KOPT-K1 (cell line): Measurements from ENCODE around the gene ARSB.
"Not testable (repeated sequence)": the region's sequence is repeated elsewhere in the genome, so short reads cannot be mapped to it uniquely, and the experiment has no call there.

Source experiments
- H3K27ac ChIP-seq: fragments of 200-600 bp; sonication (generic); 2 replicates; pipeline ENCODE4 v1.5.1; 2016; ENCODE audit warnings: antibody characterized with exemption, mild to moderate bottlenecking, low read depth, low read length; ENCODE audit not compliant: poor library complexity, severe bottlenecking
- H3K36me3 ChIP-seq: fragments of 200-600 bp; sonication (generic); 2 replicates; pipeline ENCODE4 v1.5.1; 2017; ENCODE audit warnings: antibody characterized with exemption, mild to moderate bottlenecking, low read length, moderate library complexity; ENCODE audit not compliant: insufficient read depth
- H3K9me3 ChIP-seq: fragments of 200-600 bp; sonication (generic); 2 replicates; pipeline ENCODE4 v1.5.1; 2017; ENCODE audit warnings: antibody characterized with exemption, low read length, mild to moderate bottlenecking; ENCODE audit not compliant: insufficient read depth, poor library complexity, severe bottlenecking

The ARSB gene

GRCh38 chr5:78732721-78733120 lies 252.4 kb downstream of the ARSB start:
- H3K27ac ChIP-seq, H3K36me3 ChIP-seq, H3K9me3 ChIP-seq: not testable (repeated sequence)

- Histone ChIP-seq H3K9me3 (no peaks in the 10 kb centered on the region), H3K36me3 (no peaks in the 10 kb centered on the region), H3K27ac (no peak overlapping the region)
These were observed 253.2 kb downstream of the ARSB start for GRCh38 chr5:78731884-78732283.

- Histone ChIP-seq H3K36me3 (no peaks in the 10 kb centered on the region), H3K9me3 (no peaks in the 10 kb centered on the region), H3K27ac (no peak overlapping the region)
These were observed 254.6 kb downstream of the ARSB start for GRCh38 chr5:78730300-78731094.

GRCh38 chr5:78727786-78728761 lies 257.0 kb downstream of the ARSB start:
- no peak overlapping the region for H3K27ac ChIP-seq
- no peaks in the 10 kb centered on the region for H3K9me3 ChIP-seq
- H3K36me3 ChIP-seq: no peaks in the 10 kb centered on the region
